EH (cell line): ENCODE data around the gene ZNF664.

Experiments used
- DNase-seq: peaks from one replicate; pipeline ENCODE4 v3.0.0-alpha.2; 2015; ENCODE audit warnings: low read depth

ZNF664 gene

DNA sequence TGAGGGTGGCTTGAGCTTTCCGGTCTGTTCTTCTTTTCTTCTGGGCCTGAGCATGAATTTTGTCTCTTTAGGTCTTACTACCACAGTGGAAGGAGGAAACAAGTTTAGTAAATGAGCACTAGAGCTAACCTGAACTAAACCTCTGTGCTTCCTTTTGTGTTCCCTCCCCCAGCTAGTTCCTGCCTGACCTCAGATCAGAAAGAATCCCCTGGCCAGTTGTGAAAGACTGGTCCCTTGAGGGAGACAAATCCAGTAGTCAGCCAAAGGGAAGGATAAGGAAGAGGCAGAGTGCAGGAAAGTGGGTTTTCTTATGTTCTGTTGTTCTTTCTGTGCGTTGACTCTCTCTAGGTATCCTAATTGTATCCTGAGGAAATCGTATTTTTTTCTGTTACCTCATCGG is 17.5 kb downstream of the ZNF664 start:
- peak; percentile 55 for DNase-seq

DNA sequence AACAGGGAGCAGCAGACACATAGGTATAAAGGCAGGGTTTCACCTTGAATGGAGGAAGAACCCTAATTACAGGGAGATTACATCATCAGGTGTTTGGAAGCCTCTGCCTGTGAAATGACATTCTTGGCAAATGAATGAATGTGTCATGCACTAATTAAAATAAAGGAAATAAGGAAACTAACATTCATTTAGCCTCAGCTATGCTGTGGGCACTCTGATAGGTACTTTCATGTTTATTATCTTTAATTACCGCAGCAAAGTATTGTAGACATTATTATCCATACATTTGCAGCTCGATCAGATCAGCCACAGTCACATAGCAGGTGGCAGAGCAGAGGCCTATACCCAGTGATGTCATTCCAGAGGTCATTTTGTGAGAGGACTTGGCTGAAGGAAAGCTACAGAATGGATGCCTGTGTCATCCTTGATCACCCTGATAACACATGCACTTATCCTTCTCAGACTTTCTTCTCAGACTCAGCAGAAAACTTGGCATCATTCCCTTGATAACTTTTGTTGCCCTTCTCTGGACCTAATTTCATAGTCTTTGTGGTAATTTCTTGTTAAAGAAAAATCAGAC is 18.4 kb downstream of the ZNF664 start:
- DNase-seq, result peak; percentile 67

- DNase-seq, result peak; percentile 6
Observed at GRCh38 chr12:123992118-123992825, 19.3 kb downstream of the ZNF664 start.

DNA sequence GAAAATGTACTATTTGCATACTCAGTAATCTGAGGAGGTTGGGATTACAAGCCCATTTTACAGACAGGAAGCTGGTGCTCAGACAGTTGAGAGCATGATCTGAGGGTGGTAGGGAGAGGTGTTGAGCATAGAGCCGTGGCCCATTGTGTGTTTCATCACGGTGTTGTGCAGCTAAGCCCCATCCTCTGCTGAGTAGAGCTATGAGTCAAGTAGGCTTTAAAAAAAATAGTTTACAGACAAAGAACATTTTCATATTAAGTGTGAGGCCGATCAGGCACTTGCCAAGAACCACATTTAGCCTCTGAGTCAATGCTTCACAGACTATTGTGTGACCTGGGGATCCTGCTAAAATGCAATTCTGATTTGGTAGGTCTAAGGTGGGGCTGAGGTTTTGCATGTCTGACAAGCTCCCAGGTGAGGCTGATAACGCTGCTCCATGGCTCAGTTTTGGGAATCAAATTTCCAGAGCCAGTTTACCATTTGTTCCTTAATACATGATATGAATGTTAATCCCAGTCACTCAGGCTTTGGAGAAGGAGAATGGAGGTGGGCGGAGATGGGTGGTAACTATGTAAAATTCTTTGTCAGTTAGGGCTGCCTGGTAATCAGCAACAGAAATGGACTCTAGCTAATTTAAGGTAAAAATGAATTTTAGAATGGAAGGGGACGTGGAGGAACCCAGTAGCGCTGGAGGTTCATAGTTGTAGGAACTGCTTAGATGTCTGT is 22.2 kb downstream of the ZNF664 start:
- peak; percentile 72 for DNase-seq

GRCh38 chr12:123996581-123996980 is 23.6 kb downstream of the ZNF664 start:
- DNase-seq, result no peak

DNA sequence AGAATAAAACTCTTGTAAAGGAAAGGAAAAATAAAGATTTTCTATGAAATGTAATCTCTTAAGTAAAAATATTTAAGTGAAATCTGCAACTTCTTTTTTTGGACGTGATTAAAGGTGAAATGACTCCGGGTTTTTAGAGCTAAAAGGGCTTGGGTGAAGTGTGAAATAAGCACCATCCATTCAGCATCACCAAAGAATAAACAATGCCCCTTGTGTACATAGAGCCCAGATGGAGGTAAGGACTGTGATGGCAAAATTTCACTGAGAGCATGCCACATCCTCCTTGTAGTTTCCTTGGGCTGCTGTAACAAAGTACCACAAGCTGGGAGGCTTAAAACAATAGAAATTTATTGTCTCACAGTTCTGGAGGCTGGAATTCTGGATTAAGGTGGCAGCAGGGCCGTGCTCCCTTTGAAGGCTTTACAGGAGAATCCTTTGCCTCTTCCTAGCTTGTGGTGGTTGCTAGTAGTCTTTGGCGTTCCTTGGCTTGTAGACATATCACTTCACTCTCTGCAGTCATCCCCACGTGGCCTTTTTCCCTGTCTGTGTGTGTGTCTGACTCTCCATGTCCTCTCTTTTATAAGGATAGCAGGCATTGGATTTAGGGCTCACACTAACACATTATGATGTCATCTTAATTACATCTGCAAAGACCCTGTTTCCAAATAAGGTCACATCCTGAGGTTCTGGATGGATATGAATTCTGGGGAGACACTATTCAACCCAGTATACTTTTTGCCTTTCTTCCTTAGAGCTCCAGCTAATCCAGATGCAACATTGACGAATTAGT is 24.2 kb downstream of the ZNF664 start:
- DNase-seq, result no peak

GRCh38 chr12:123997908-123998307 is 24.9 kb downstream of the ZNF664 start:
- DNase-seq, result no peak

DNA sequence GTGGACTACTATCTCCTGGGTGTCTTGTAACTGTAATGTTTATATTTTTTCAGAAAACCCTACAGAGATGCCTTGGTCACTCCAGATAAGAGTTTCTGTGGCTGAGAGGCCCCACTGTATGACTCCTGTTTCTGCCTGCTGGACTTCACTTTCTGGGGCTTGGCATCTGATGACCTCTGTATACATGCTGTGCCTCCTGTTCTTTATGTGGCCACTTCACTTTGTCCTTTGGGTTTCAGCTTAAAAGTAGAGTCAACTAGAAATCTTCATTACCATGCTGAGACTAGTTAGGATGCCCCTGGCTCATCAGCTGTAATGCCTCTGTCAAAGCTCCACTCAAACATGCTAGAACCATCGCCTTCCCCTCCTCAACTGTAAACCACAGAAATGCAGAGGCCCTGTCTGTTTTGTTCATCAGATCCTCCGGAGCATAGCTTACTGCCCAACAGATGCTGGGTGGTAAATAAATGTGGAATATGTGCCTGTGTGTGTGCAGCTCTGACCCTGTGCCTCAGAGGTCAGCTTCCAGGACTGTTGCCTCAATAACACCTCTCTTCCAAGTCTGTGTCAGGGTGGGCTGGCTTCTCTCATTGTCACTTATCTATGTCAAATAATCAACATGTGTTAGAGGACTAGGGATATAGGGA is 25.5 kb downstream of the ZNF664 start:
- peak; percentile 37 for DNase-seq

- peak; percentile 29 for DNase-seq
Observed at GRCh38 chr12:123998991-123999359, 26.0 kb downstream of the ZNF664 start.

DNA sequence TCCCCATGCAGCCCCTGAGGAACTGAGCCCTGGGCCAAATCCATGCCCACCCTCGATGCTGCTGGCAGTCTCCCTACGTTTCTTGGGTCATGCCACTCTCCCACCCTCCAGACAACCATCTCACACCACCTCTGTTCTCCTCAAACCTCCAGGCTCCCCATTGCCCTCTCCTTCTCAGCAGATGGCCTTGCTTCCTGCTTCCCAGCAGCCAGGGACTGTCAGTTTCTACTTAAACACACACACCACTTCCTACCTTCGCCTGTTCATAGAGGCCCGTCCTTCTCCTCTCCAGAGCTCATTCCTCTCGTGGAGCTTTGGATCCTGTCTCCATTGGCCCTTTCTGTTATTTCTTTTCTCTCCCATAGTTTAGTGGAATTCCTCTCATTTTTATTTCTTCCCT is 27.1 kb downstream of the ZNF664 start:
- no peak for DNase-seq

DNA sequence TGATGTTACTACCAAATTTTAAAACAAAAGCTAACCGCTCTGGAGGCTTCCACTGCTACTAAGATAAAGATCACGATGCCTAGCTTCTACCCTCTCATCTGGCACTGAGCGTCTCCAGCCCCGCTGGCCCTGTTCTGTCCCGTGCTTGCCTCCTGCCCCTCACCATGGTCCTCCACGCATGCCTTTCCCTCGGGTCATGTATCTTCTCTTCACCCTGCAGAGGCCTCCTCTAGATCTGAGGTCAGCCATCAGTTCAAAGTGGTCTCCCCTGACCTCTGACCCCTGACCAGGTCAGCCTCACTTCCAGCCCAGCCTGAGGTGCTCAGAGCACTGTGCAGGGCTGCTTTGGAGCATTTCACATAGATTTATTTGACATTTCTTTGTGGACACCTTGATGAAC is 28.3 kb downstream of the ZNF664 start:
- DNase-seq, result no peak

- DNase-seq, result peak; percentile 6
Observed at GRCh38 chr12:124002021-124002644, 29.1 kb downstream of the ZNF664 start.

- DNase-seq, result no peak
Observed at GRCh38 chr12:124002654-124003053, 29.6 kb downstream of the ZNF664 start.

DNA sequence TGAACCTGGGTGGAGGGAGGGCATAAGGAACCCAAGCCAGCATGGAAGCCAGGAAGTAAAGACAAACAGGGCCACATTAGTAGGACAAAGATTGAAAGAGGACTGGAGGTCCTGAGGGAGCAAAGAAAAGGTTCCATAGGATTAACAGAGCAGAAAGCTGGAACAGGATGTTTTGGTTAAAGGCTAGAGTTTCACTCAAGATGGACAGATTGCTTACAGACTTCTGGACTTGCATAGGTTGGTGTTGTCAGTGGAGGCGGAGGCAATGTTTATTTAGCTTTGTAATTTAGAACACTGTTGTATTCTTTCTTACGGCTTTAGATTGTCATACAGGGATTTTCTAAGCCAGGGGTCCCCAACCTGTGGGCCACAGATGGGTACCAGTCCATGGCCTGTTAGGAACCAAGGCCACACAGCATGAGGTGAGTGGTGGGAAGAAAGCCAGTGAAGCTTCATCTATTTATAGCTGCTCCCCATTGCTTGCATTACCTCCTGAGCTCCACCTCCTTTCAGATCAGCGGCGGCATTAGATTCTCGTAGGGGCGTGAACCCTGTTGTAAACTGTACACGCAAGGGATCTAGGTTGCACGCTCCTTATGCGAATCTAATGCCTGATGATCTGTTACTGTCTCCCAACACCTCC is 31.3 kb downstream of the ZNF664 start:
- DNase-seq, result no peak

DNA sequence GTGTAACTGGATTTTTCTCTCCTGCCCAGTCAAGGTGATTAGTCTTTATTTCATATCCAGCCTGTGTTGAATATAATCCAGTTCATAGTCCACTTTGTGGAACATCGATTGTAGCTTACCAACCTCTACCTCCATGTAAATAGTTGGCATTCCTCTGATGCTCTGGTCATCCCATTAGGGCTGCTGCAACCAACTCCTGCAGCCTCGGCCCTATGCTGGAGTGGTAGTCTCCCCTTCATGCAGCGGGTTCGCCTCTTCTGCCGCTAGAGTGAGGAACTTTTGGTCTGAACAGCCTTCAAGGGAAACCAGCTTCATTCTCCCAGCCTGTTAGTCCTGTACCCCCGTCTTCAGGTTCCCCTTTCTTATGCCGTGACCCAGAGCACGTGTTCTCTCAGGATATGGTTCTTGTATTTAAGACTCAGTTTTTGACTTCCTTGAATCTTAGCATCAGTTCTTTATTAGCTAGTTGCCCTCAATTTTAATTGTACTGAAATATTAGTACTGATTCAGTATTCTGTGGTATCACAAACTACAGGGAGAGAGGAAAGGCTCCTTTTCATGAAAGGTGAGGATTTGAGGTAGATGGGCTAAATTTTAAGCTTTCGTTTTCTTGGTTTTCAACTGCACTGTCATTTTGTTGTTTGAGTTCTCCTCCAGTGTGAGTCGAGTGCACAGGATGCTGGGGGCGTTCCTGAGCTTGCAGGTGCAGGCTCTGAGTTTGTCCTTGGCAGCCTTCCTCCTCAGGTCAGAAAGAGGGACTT is 33.2 kb downstream of the ZNF664 start:
- DNase-seq, result no peak

DNA sequence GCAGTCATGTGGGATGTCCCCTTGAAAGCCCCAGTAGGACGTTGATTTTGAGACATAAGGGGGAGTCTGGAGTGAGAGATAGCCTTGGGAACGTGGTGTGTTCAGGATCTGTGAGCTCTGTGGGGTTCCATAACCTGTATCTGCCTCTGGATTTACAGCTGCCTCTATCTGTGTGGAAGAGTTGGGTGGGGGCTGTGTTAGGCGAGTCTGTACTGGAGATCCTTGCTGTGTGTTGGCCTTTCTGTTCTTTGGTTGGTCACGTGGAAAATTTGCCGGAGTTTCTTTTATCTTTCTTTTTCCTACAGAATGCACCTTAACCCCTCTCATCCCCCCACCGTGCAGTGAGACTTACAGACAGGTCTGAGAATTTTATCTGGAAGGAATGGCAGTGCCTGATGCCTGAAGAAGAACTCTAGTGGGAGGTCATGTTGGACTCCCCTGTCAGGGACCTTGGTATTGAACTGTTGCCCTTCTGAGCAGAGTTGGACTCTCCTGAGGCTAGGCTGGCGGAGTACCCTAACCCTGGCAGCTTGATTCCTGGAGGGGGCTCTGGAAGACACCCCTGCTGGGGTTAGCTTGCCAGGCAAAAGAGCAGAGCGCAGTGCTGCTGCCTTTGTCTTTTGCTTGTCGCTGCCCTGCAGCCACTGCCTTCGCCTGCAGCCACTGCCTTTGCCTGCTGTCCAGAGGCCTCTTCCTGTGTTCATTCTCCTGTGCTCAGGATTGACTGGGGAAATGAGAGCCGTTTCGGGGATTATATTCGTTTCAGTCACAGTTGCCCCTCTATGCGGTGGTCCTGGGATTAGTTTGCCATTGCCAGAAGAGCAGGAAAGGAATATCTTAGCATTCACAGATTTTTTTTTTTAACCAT is 34.1 kb downstream of the ZNF664 start:
- no peak for DNase-seq

GRCh38 chr12:124007826-124008570 is 35.0 kb downstream of the ZNF664 start:
- peak; percentile 52 for DNase-seq

- DNase-seq, result no peak
Observed at GRCh38 chr12:124008595-124008994, 35.6 kb downstream of the ZNF664 start.

- no peak for DNase-seq
Observed at GRCh38 chr12:124009781-124010180, 36.8 kb downstream of the ZNF664 start.
